HepG2 (cell line): ENCODE results near the gene SYNE3. TPM values are rescaled to one million over a fixed set of nuclear protein-coding genes. Genes with fewer than 3 reads are reported as not detected.

Experiments used
- ATAC-seq: fragments of 200-7000 bp; cut with Tn5 transposase; 3 replicates; pipeline ENCODE4 v1.9.1; 2020; ENCODE audit warnings: mild to moderate bottlenecking, moderate library complexity
- BruUV-seq: library from RNA; stranded (reverse); fragments of 400-500 nt; replicated peaks from 2 replicates; lab custom pipeline; 2021; lab: Mats Ljungman, UMichigan
- CTCF ChIA-PET: fragments of 300-600 bp; formaldehyde crosslinking; extraction: SDS; loops from one replicate; lab custom pipeline; 2021; ENCODE audit warnings: low total read pairs, inconsistent platforms, low intra/inter-chr PET ratio; lab: Yijun Ruan, JAX
- POLR2A ChIA-PET: fragments of 350-600 bp; sonication (Branson Sonifier 250); formaldehyde crosslinking; loops from one replicate; lab custom pipeline; 2020; ENCODE audit warnings: antibody characterized with exemption, inconsistent platforms; lab: Yijun Ruan, JAX
- DNase-seq: peaks from one replicate; pipeline ENCODE4 v3.0.0-alpha.2; 2015; ENCODE audit warnings: low spot score
- FAIRE-seq: peaks from 3 replicates; lab custom pipeline; 2011; peaks lifted over from hg19 to GRCh38; lab: Jason Lieb, UNC
- H2AFZ ChIP-seq: one replicate; pipeline ENCODE4 v1.6.1; 2011; ENCODE audit warnings: low read length, inconsistent platforms
- H3K27ac ChIP-seq: fragments of 300-600 bp; 3 replicates; pipeline ENCODE4 v1.8.0; 2011; ENCODE audit warnings: mixed run types, mild to moderate bottlenecking, mixed read lengths, low read length, inconsistent platforms; ENCODE audit not compliant: insufficient read depth; ENCODE audit errors: extremely low read length
- H3K27me3 ChIP-seq, 2 experiments: fragments of 200-600 bp in 1 of 2; 2 replicates in 1 of 2; 3 replicates in 1 of 2; pipeline versions ENCODE4 v1.6.0 to v1.8.0; 2011; ENCODE audit warnings: low read length in 2 of 2, mild to moderate bottlenecking in 2 of 2, moderate library complexity in 2 of 2, inconsistent platforms in 1 of 2; ENCODE audit not compliant: insufficient read depth in 2 of 2, control insufficient read depth in 1 of 2
- H3K36me3 ChIP-seq, 2 experiments: fragments of 200-600 bp in 1 of 2; replicated peaks in 1 of 2; 2 replicates in 1 of 2; 3 replicates in 1 of 2; pipeline versions ENCODE4 v1.5.1 to v1.8.0; 2011; ENCODE audit warnings: low read length in 2 of 2, inconsistent platforms in 1 of 2; ENCODE audit not compliant: insufficient read depth in 2 of 2, control insufficient read depth in 1 of 2
- H3K4me1 ChIP-seq: 2 replicates; pipeline ENCODE4 v1.5.1; 2012; ENCODE audit warnings: low read length, inconsistent platforms; ENCODE audit not compliant: insufficient read depth
- H3K4me2 ChIP-seq: 2 replicates; pipeline ENCODE4 v1.6.0; 2011; ENCODE audit warnings: low read depth, low read length, inconsistent platforms
- H3K4me3 ChIP-seq, 3 experiments: fragments of 200-600 bp in 1 of 3; sonication (generic), shearing (Covaris generic) in 1 of 3; replicated peaks in 1 of 3; 2 replicates each; pipeline ENCODE4 v1.5.1; 2011 to 2016; ENCODE audit warnings: low read length in 3 of 3, inconsistent platforms in 2 of 3, low read depth in 2 of 3, mild to moderate bottlenecking in 2 of 3, control low read depth in 1 of 3, mixed read lengths in 1 of 3; ENCODE audit not compliant: insufficient read depth in 1 of 3
- H3K79me2 ChIP-seq: one replicate; pipeline ENCODE4 v1.6.1; 2011; ENCODE audit warnings: low read length, inconsistent platforms; ENCODE audit not compliant: insufficient read depth
- H3K9ac ChIP-seq: 2 replicates; pipeline ENCODE4 v1.6.0; 2011; ENCODE audit warnings: mild to moderate bottlenecking, low read depth, low read length, inconsistent platforms; ENCODE audit not compliant: insufficient read depth
- H3K9me3 ChIP-seq: 2 replicates; pipeline ENCODE4 v1.5.1; 2012; ENCODE audit warnings: mild to moderate bottlenecking, low read length
- H4K20me1 ChIP-seq: 2 replicates; pipeline ENCODE4 v1.6.0; 2011; ENCODE audit warnings: inconsistent platforms, mild to moderate bottlenecking, low read length, moderate library complexity; ENCODE audit not compliant: insufficient read depth
- ELF4 ChIP-seq: sonication (generic); formaldehyde crosslinking; IDR thresholded peaks from 2 replicates; pipeline ENCODE4 v1.5.0; 2020; ENCODE audit warnings: missing genetic modification reagents, mild to moderate bottlenecking, moderate library complexity, borderline replicate concordance
- FOXP1 ChIP-seq, 2 experiments: fragments of 450-650 bp in 1 of 2; IDR thresholded peaks; 2 replicates each; pipeline ENCODE4 v1.6.1; 2017 to 2018; ENCODE audit warnings: antibody characterized with exemption in 1 of 2
- HNRNPLL ChIP-seq: fragments of 200-400 bp; formaldehyde crosslinking; IDR thresholded peaks from 2 replicates; pipeline ENCODE4 v1.6.1; 2017; ENCODE audit warnings: mild to moderate bottlenecking, low read depth, low read length; ENCODE audit not compliant: poor library complexity, severe bottlenecking
- LCORL ChIP-seq, 2 experiments: fragments of 450-650 bp in 1 of 2; sonication (generic) in 1 of 2; formaldehyde crosslinking in 1 of 2; IDR thresholded peaks; 2 replicates each; pipeline versions ENCODE4 v1.5.0 to v1.6.1; 2017 to 2020; ENCODE audit warnings: antibody characterized with exemption in 1 of 2, missing genetic modification reagents in 1 of 2
- MIER2 ChIP-seq: IDR thresholded peaks from 2 replicates; pipeline ENCODE4 v1.6.1; 2016; ENCODE audit warnings: missing biosample characterization, missing genetic modification reagents
- NFIC ChIP-seq: IDR thresholded peaks from 2 replicates; pipeline ENCODE4 v1.6.1; 2012; ENCODE audit warnings: mild to moderate bottlenecking, low read length, inconsistent platforms
- RAD21 ChIP-seq: fragments of 450-650 bp; formaldehyde crosslinking; IDR thresholded peaks from 2 replicates; pipeline ENCODE4 v1.5.0; 2020; ENCODE audit warnings: mild to moderate bottlenecking
- RARG ChIP-seq: sonication (generic); formaldehyde crosslinking; IDR thresholded peaks from 2 replicates; pipeline ENCODE4 v1.4.0; 2020; ENCODE audit warnings: low read depth, mild to moderate bottlenecking, missing genetic modification reagents
- SALL2 ChIP-seq: sonication (generic); formaldehyde crosslinking; IDR thresholded peaks from 2 replicates; pipeline ENCODE4 v1.8.1; 2023; ENCODE audit warnings: mild to moderate bottlenecking, missing genetic modification reagents, inconsistent platforms
- SOX5 ChIP-seq: IDR thresholded peaks from 2 replicates; pipeline ENCODE4 v1.6.1; 2016; ENCODE audit warnings: borderline replicate concordance
- SRY ChIP-seq: sonication (generic); formaldehyde crosslinking; IDR thresholded peaks from 2 replicates; pipeline ENCODE4 v1.8.0; 2022; ENCODE audit warnings: mild to moderate bottlenecking, missing genetic modification reagents
- WGBS: methylation state at CpG from one replicate; pipeline ENCODE4 v1.1.6; 2017; ENCODE audit warnings: low lambda C conversion rate; 5-methylcytosine and 5-hydroxymethylcytosine counted together
- in situ Hi-C: cut with HindIII; loops from 2 replicates; pipeline ENCODE4 v1.10.0; 2017; ENCODE audit warnings: low pct_unique_long_range_greater_than_20kb; ENCODE audit not compliant: extremely low pct_ligation_motif_present
- intact Hi-C: fragments of 100-400 bp; cut with micrococcal nuclease; formaldehyde crosslinking; loops from one replicate; pipeline ENCODE4 v1.10.0; 2022; ENCODE audit not compliant: unreplicated experiment
- polyA plus RNA-seq, 8 experiments: library from polyadenylated mRNA; depleted of rRNA in 3 of 8; stranded (reverse) in 7 of 8; unstranded in 1 of 8; fragments of >200 nt; fragmentation: Illumina TruSeq in 4 of 8; extraction: Trizol in 4 of 8; gene quantifications; 2 replicates each; pipeline versions ENCODE4 v1.2.1 to v1.2.3, GENCODE V29; 2011 to 2016; ENCODE audit warnings: low read depth in 4 of 8, missing spikeins in 1 of 8, mixed read lengths in 1 of 8; ENCODE audit not compliant: insufficient read depth in 1 of 8
- total RNA-seq, 5 experiments: library from RNA; depleted of rRNA; stranded (reverse); fragments of >200 nt; fragmentation: Illumina TruSeq; extraction: Trizol; gene quantifications; 2 replicates each; pipeline ENCODE4 v1.2.3, GENCODE V29; 2016; ENCODE audit warnings: low read depth in 1 of 5
- TF ChIP-seq, protein P1 (sequence below): sonication (generic); formaldehyde crosslinking; IDR thresholded peaks from 2 replicates; pipeline ENCODE4 v1.4.0; 2020; ENCODE audit warnings: mild to moderate bottlenecking, missing genetic modification reagents
- TF ChIP-seq, protein P2 (sequence below): sonication (generic); formaldehyde crosslinking; conservative IDR thresholded peaks from 2 replicates; pipeline ENCODE4 v1.4.0; 2020; ENCODE audit warnings: missing genetic modification reagents
- TF ChIP-seq, protein P3 (sequence below): sonication (generic); formaldehyde crosslinking; IDR thresholded peaks from 2 replicates; pipeline ENCODE4 v1.9.0; 2022; ENCODE audit warnings: low read depth, missing genetic modification reagents

Gene SYNE3
- total and polyA plus RNA-seq, 2 of the 13 experiments (the other 11 are each of a cell fraction or from before 2014, with no cell fraction given): 7.8 to 8.0 TPM

DNA sequence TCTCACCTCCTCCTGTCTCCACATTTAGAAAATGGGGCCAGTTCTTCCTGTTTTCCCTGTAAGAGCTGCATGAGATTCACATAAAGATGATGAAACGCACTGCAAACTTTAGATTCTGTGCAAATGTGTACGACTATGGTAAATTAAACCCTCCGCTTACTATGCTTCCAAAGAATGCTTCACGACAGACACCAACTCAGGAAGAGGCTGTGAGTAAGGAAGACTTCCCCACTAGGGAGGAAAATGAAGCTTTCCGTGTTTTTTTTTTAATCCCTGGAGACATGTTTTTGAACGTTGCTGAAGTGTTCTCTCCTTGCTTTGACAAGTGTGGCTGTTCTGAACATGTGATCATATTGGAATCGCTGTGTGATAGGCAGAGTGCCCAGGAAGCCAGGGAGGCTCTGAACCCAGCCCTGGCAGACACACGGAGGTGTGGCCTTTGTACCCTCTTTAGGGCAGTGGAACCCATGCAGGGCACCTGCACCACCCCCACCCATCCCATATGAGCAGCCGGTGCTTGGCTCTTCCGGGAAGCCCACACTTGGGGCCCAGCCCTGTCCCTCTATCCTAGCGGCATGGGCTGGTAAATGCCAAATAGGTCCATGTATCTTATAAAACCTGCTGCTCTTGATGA lies 7.5 kb upstream of the SYNE3 start:
- no peaks in the 10 kb centered on the region for H3K27me3 ChIP-seq
- no peak overlapping the region for H2AFZ ChIP-seq
- DNase-seq (peak; percentile 79), ATAC-seq (peak; percentile 76), FAIRE-seq (peak; percentile 57)
- BruUV-seq: TSS peak; percentile 94
- CTCF ChIA-PET: interaction anchor here (1.1 kb wide), 1 partner anchor 82 kb away, joined by 3 read pairs; no protein-coding TSS in a partner anchor
- H3K4me2 ChIP-seq: peak overlapping the region; percentile 95
- H3K27ac ChIP-seq: peak overlapping the region; percentile 99
- H3K4me1 ChIP-seq: peaks cover 94% of the 10 kb centered on the region
- intact Hi-C loops: loop anchor here (1.0 to 5.0 kb wide), 3 partner anchors 8 to 37 kb away; partner anchors contain the start of gene SYNE3
- 1% methylated on average over 7 of the region's 11 CpGs for WGBS
- H4K20me1 ChIP-seq: no peaks in the 10 kb centered on the region
- in situ Hi-C loops: no loop called here
- no peaks in the 10 kb centered on the region for H3K9me3 ChIP-seq
- POLR2A ChIA-PET: interaction anchor here (1.2 to 6.2 kb wide), 19 partner anchors 8 to 92 kb away, joined by 3 to 129 read pairs (median 9); partner anchors contain the start of genes GLRX5 and SYNE3
- no peaks in the 10 kb centered on the region for H3K36me3 ChIP-seq
- peaks cover 23% of the 10 kb centered on the region for H3K79me2 ChIP-seq
- H3K4me3 ChIP-seq: peak overlapping the region; percentile 30 to 65 (median 54)
- peak overlapping the region; percentile 91 for H3K9ac ChIP-seq
- TF ChIP-seq, protein P1, sequence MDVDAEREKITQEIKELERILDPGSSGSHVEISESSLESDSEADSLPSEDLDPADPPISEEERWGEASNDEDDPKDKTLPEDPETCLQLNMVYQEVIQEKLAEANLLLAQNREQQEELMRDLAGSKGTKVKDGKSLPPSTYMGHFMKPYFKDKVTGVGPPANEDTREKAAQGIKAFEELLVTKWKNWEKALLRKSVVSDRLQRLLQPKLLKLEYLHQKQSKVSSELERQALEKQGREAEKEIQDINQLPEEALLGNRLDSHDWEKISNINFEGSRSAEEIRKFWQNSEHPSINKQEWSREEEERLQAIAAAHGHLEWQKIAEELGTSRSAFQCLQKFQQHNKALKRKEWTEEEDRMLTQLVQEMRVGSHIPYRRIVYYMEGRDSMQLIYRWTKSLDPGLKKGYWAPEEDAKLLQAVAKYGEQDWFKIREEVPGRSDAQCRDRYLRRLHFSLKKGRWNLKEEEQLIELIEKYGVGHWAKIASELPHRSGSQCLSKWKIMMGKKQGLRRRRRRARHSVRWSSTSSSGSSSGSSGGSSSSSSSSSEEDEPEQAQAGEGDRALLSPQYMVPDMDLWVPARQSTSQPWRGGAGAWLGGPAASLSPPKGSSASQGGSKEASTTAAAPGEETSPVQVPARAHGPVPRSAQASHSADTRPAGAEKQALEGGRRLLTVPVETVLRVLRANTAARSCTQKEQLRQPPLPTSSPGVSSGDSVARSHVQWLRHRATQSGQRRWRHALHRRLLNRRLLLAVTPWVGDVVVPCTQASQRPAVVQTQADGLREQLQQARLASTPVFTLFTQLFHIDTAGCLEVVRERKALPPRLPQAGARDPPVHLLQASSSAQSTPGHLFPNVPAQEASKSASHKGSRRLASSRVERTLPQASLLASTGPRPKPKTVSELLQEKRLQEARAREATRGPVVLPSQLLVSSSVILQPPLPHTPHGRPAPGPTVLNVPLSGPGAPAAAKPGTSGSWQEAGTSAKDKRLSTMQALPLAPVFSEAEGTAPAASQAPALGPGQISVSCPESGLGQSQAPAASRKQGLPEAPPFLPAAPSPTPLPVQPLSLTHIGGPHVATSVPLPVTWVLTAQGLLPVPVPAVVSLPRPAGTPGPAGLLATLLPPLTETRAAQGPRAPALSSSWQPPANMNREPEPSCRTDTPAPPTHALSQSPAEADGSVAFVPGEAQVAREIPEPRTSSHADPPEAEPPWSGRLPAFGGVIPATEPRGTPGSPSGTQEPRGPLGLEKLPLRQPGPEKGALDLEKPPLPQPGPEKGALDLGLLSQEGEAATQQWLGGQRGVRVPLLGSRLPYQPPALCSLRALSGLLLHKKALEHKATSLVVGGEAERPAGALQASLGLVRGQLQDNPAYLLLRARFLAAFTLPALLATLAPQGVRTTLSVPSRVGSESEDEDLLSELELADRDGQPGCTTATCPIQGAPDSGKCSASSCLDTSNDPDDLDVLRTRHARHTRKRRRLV (CRISPR knock-in tag): no peak
- TF ChIP-seq RARG (CRISPR knock-in tag): no peak; the same call in 1 of the 2 replicates
- 0 out of 2 replicates have a peak, but pooled peaks have one; percentile 21 for TF ChIP-seq SRY (CRISPR knock-in tag)
- no peak for TF ChIP-seq SALL2 (CRISPR knock-in tag)
- no peak for TF ChIP-seq FOXP1 (IDR thresholded peaks at IDR 0.05)
- no peak for TF ChIP-seq FOXP1 (CRISPR knock-in tag; IDR thresholded peaks at IDR 0.05)
- TF ChIP-seq HNRNPLL: no peak
- TF ChIP-seq, protein P2, sequence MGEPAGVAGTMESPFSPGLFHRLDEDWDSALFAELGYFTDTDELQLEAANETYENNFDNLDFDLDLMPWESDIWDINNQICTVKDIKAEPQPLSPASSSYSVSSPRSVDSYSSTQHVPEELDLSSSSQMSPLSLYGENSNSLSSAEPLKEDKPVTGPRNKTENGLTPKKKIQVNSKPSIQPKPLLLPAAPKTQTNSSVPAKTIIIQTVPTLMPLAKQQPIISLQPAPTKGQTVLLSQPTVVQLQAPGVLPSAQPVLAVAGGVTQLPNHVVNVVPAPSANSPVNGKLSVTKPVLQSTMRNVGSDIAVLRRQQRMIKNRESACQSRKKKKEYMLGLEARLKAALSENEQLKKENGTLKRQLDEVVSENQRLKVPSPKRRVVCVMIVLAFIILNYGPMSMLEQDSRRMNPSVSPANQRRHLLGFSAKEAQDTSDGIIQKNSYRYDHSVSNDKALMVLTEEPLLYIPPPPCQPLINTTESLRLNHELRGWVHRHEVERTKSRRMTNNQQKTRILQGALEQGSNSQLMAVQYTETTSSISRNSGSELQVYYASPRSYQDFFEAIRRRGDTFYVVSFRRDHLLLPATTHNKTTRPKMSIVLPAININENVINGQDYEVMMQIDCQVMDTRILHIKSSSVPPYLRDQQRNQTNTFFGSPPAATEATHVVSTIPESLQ (CRISPR knock-in tag): no peak
- TF ChIP-seq NFIC: 0 out of 2 replicates have a peak, but pooled peaks have one; percentile 6
- TF ChIP-seq ELF4 (CRISPR knock-in tag): 0 out of 2 replicates have a peak, but pooled peaks have one; percentile 44
- TF ChIP-seq LCORL (IDR thresholded peaks at IDR 0.05): no peak
- no peak for TF ChIP-seq LCORL (CRISPR knock-in tag; IDR thresholded peaks at IDR 0.05)
- 0 out of 2 replicates have a peak, but pooled peaks have one; percentile 35 for TF ChIP-seq RAD21
- TF ChIP-seq, protein P3, sequence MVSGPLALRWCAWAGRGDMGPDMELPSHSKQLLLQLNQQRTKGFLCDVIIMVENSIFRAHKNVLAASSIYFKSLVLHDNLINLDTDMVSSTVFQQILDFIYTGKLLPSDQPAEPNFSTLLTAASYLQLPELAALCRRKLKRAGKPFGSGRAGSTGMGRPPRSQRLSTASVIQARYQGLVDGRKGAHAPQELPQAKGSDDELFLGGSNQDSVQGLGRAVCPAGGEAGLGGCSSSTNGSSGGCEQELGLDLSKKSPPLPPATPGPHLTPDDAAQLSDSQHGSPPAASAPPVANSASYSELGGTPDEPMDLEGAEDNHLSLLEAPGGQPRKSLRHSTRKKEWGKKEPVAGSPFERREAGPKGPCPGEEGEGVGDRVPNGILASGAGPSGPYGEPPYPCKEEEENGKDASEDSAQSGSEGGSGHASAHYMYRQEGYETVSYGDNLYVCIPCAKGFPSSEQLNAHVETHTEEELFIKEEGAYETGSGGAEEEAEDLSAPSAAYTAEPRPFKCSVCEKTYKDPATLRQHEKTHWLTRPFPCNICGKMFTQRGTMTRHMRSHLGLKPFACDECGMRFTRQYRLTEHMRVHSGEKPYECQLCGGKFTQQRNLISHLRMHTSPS: peak; percentile 98
- peak; percentile 27; the same call in 1 of the 2 replicates for TF ChIP-seq SOX5
- TF ChIP-seq MIER2 (CRISPR knock-in tag): no peak
